Peyer's patch (tissue), 4 donors: ENCODE measurements around the gene SPOCK2.

Experiments
- CTCF ChIP-seq, 6 experiments: fragments of 450-650 bp in 4 of 6; fragments of 200-600 bp in 2 of 6; sonication (generic) in 1 of 6; IDR thresholded peaks; one replicate each; pipeline ENCODE4 v1.5.1; 2017 to 2019; ENCODE audit warnings: antibody characterized with exemption in 6 of 6, mild to moderate bottlenecking in 3 of 6, moderate library complexity in 1 of 6
- POLR2A ChIP-seq, 2 donors: fragments of 450-650 bp; IDR thresholded peaks; one replicate each; pipeline ENCODE4 v1.5.1; 2017; ENCODE audit warnings: antibody characterized with exemption in 2 of 2, mild to moderate bottlenecking in 2 of 2, moderate library complexity in 2 of 2

- TF ChIP-seq CTCF (IDR thresholded peaks at IDR 0.05), result no peak
- no peak for TF ChIP-seq POLR2A (IDR thresholded peaks at IDR 0.05)
Measured at GRCh38 chr10:72020914-72021809, 67.2 kb downstream of the SPOCK2 start.
